Liver (tissue), 3 donors: ENCODE results near the gene PDE1C.

Source experiments
- ATF3 ChIP-seq: IDR thresholded peaks from 2 replicates; pipeline ENCODE4 v1.6.1; 2016; ENCODE audit warnings: antibody characterized with exemption
- CTCF ChIP-seq: fragments of 150-350 bp; IDR thresholded peaks from 2 replicates; pipeline ENCODE4 v1.5.1; 2017; ENCODE audit warnings: improper control_type of control experiment, low read depth, low read length; ENCODE audit not compliant: missing input control
- EGR1 ChIP-seq, 2 donors: IDR thresholded peaks; 2 replicates each; pipeline ENCODE4 v1.6.1; 2016 to 2018; ENCODE audit warnings: antibody characterized with exemption in 2 of 2, low read depth in 2 of 2
- FOXA1 ChIP-seq: IDR thresholded peaks from 2 replicates; pipeline ENCODE4 v1.6.1; 2016; ENCODE audit warnings: antibody characterized with exemption
- JUND ChIP-seq, 2 donors: IDR thresholded peaks; 2 replicates each; pipeline ENCODE4 v1.6.1; 2016; ENCODE audit warnings: antibody characterized with exemption in 2 of 2
- MAX ChIP-seq: IDR thresholded peaks from 2 replicates; pipeline ENCODE4 v1.6.1; 2016; ENCODE audit warnings: antibody characterized with exemption
- RAD21 ChIP-seq, 2 donors: IDR thresholded peaks; 2 replicates each; pipeline ENCODE4 v1.6.1; 2016; ENCODE audit warnings: antibody characterized with exemption in 2 of 2, mild to moderate bottlenecking in 2 of 2
- REST ChIP-seq: IDR thresholded peaks from 2 replicates; pipeline ENCODE4 v1.6.1; 2016; ENCODE audit warnings: antibody characterized with exemption, mild to moderate bottlenecking
- TAF1 ChIP-seq: conservative IDR thresholded peaks from 2 replicates; pipeline ENCODE4 v1.6.1; 2016; ENCODE audit warnings: antibody characterized with exemption, mild to moderate bottlenecking
- YY1 ChIP-seq: IDR thresholded peaks from 2 replicates; pipeline ENCODE4 v1.6.1; 2016; ENCODE audit warnings: antibody characterized with exemption, mild to moderate bottlenecking
- ZBTB33 ChIP-seq: IDR thresholded peaks from 2 replicates; pipeline ENCODE4 v1.6.1; 2016; ENCODE audit warnings: antibody characterized with exemption
- donor health status: healthy.
- donor health status: healthy.

- TF ChIP-seq CTCF (no peak), JUND (IDR thresholded peaks at IDR 0.05) (no peak), RAD21 (IDR thresholded peaks at IDR 0.05) (no peak), TAF1 (no peak), MAX (no peak), EGR1 (IDR thresholded peaks at IDR 0.05; ENCODE audit: low read depth in 2 of 2) (no peak), YY1 (no peak), REST (no peak), ZBTB33 (no peak), ATF3 (no peak), FOXA1 (no peak)
Measured at GRCh38 chr7:31954500-31954899, 115.7 kb downstream of the PDE1C start.
